Measurements from ENCODE around the gene CLIP2. TPM values are rescaled to one million over a fixed set of nuclear protein-coding genes. Genes with fewer than 3 reads are reported as not detected.
A peak's percentile ranks its signal among the peaks of the same experiment; 100 is the strongest.

The CLIP2 gene
- total and polyA plus RNA-seq, 2 of the 8 experiments (the other 6 are each of a cell fraction or from before 2014, with no cell fraction given): 8.3 to 41.5 TPM

DNA sequence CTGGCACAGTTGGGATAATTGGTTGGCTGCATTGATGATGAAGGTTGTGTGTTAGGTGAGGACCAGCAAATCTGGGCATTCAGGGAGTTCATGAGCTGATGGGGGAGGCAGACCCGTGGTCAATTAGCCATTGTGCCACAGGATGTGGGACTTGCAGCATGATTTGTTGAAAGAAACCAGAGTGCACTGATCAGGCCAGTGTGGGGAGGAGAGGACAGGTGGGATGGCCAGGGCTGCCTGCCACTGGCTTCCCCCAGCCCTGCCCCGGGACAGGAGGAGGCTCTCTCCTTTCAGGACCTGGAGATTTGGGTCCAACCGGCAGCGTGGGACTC, 4.3 kb downstream of the CLIP2 start:
- Histone ChIP-seq H4K91ac (replicated peaks; ENCODE audit: insufficient read length, low read length) (peak overlapping the region; percentile 61), H3K23me2 (ENCODE audit: low read depth, low read length) (peaks cover 11% of the 10 kb centered on the region; the same call in 1 of the 2 replicates), H2AK5ac (ENCODE audit: low read depth, low read length) (peak overlapping the region; percentile 84; the same call in 1 of the 2 replicates), H3K9me3 (ENCODE audit: insufficient read depth in 2 of 2, low read depth in 1 of 2, low read length in 1 of 2) (peaks cover 0 to 2% of the 10 kb centered on the region in 2 experiments; a peak in 1 of 4 replicates), H4K5ac (ENCODE audit: insufficient read length, low read depth, low read length) (no peak overlapping the region), H3K4ac (replicated peaks; ENCODE audit: insufficient read length, low read depth, low read length) (peak overlapping the region; percentile 65), H2BK15ac (ENCODE audit: low read length) (0 out of 2 replicates have a peak overlapping the region, but pooled peaks have one; percentile 6), H3K14ac (ENCODE audit: insufficient read length) (no peak overlapping the region), H2BK120ac (replicated peaks; ENCODE audit: low read depth, low read length) (no peak overlapping the region), H3K4me2 (ENCODE audit: insufficient read depth in 1 of 2, low read depth in 2 of 2, low read length in 2 of 2) (peak overlapping the region in 1 of 2 experiments; percentile 29; a peak in 3 of 4 replicates), H3K79me1 (ENCODE audit: low read depth, low read length) (peaks cover 4% of the 10 kb centered on the region), H3K27ac (ENCODE audit: low read depth, low read length) (no peak overlapping the region), H2AFZ (ENCODE audit: low read length) (no peak overlapping the region), H2BK5ac (ENCODE audit: low read depth, low read length) (peak overlapping the region; percentile 1), H3K23ac (ENCODE audit: insufficient read length) (no peak overlapping the region), H4K8ac (ENCODE audit: extremely low read depth, insufficient read depth, low read length) (no peak overlapping the region), H3K4me1 (replicated peaks in 1 of 4; ENCODE audit: control insufficient read depth in 3 of 4, insufficient read depth in 4 of 4, low read length in 3 of 4) (peaks cover 9 to 38% (median 29%) of the 10 kb centered on the region in 4 experiments), H3K56ac (replicated peaks; ENCODE audit: insufficient read length, low read depth, low read length) (no peak overlapping the region), H3K27me3 (replicated peaks in 1 of 4; ENCODE audit: control insufficient read depth in 3 of 4, extremely low read depth in 1 of 4, insufficient read depth in 3 of 4, low read length in 3 of 4) (peaks cover 0 to 4% (median 0%) of the 10 kb centered on the region in 4 experiments; a peak in 2 of 7 replicates), H3K4me3 (ENCODE audit: extremely low read depth in 1 of 4, insufficient read depth in 2 of 4, low read depth in 3 of 4, low read length in 4 of 4) (no peak overlapping the region), H2BK20ac (ENCODE audit: low read length) (0 out of 2 replicates have a peak overlapping the region, but pooled peaks have one; percentile 66), H3K36me3 (ENCODE audit: control insufficient read depth in 2 of 4, insufficient read depth in 4 of 4, low read length in 3 of 4) (no peaks in the 10 kb centered on the region; a peak in 1 of 8 replicates), H4K20me1 (replicated peaks in 1 of 2; ENCODE audit: control insufficient read depth in 1 of 2, insufficient read depth in 2 of 2, low read length in 2 of 2) (peaks cover 9 to 22% of the 10 kb centered on the region in 2 experiments), H3K79me2 (ENCODE audit: control insufficient read depth in 1 of 2, insufficient read depth in 2 of 2, low read length in 2 of 2) (peaks cover 0 to 70% of the 10 kb centered on the region in 2 experiments; a peak in 2 of 4 replicates), H2BK12ac (ENCODE audit: low read depth, low read length) (no peak overlapping the region; the same call in 1 of the 2 replicates), H3K9ac (replicated peaks in 1 of 4; ENCODE audit: extremely low read depth in 1 of 4, low read depth in 3 of 4, low read length in 3 of 4) (no peak overlapping the region; a peak in 1 of 7 replicates), H3K18ac (ENCODE audit: extremely low read depth, low read length) (no peak overlapping the region)
- ChIA-PET POLR2A (ENCODE audit: partially characterized antibody) (interaction anchor here (1.4 to 1.6 kb wide), 2 partner anchors 9 to 11 kb away, joined by 3 read pairs; no protein-coding TSS in a partner anchor), CTCF (ENCODE audit: partially characterized antibody) (interaction anchor here (1.3 to 2.2 kb wide), 4 partner anchors 13 to 112 kb away, joined by 3 to 18 read pairs (median 6); no protein-coding TSS in a partner anchor)
- FAIRE-seq (no peak), DNase-seq (ENCODE audit: low read depth in 1 of 2, low spot score in 2 of 2) (no peak)
- 86% methylated on average over 4 of the region's 4 CpGs; no CpG with 5 or more reads in 1 of the 2 experiments for WGBS, 2 experiments (ENCODE audit: extremely low coverage in 1 of 2, insufficient coverage in 1 of 2, insufficient read length in 1 of 2, insufficient replicate concordance in 2 of 2, low coverage in 1 of 2, low lambda C conversion rate in 2 of 2, missing lambda C conversion rate in 1 of 2)
- TF ChIP-seq RXRA (IDR thresholded peaks at IDR 0.05; ENCODE audit: insufficient read depth, low read depth, low read length) (no peak), TAF7 (optimal IDR thresholded peaks at IDR 0.05; ENCODE audit: borderline replicate concordance, low read depth, low read length) (no peak), SRF (IDR thresholded peaks at IDR 0.05; ENCODE audit: low read depth, low read length) (no peak), SIRT6 (IDR thresholded peaks at IDR 0.05; ENCODE audit: low read length) (no peak), POU5F1 (IDR thresholded peaks at IDR 0.05; ENCODE audit: low read depth, low read length) (no peak), BACH1 (IDR thresholded peaks at IDR 0.05; ENCODE audit: low read length) (no peak), YY1 (IDR thresholded peaks at IDR 0.05; ENCODE audit: low read depth, low read length) (no peak), RBBP5 (IDR thresholded peaks at IDR 0.05; ENCODE audit: borderline replicate concordance, low read depth, low read length) (no peak), RAD21 (IDR thresholded peaks at IDR 0.05 in 1 of 2, conservative IDR thresholded peaks at IDR 0.05 in 1 of 2; ENCODE audit: low read depth in 2 of 2, low read length in 2 of 2) (no peak), SAP30 (IDR thresholded peaks at IDR 0.05; ENCODE audit: insufficient read depth, insufficient replicate concordance, low read length) (no peak)
- TF ChIP-seq, protein P1, sequence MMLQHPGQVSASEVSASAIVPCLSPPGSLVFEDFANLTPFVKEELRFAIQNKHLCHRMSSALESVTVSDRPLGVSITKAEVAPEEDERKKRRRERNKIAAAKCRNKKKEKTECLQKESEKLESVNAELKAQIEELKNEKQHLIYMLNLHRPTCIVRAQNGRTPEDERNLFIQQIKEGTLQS (IDR thresholded peaks at IDR 0.05; ENCODE audit: insufficient read depth, low read depth, low read length): no peak
- TF ChIP-seq, protein P2, sequence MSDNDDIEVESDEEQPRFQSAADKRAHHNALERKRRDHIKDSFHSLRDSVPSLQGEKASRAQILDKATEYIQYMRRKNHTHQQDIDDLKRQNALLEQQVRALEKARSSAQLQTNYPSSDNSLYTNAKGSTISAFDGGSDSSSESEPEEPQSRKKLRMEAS (IDR thresholded peaks at IDR 0.05): no peak
